H9 (cell line): Measurements from ENCODE around the gene TMED3. TPM values are rescaled to one million over a fixed set of nuclear protein-coding genes. Genes with fewer than 3 reads are reported as not detected.

Source experiments
- DNase-seq: peaks from one replicate; pipeline ENCODE4 v3.0.0-alpha.2; 2017
- H2AFZ ChIP-seq: one replicate; pipeline ENCODE4 v1.6.1; 2013; ENCODE audit warnings: mild to moderate bottlenecking, low read length, control low read depth, moderate library complexity
- H2AK5ac ChIP-seq: 2 replicates; pipeline ENCODE4 v1.6.1; 2013; ENCODE audit warnings: low read length, control low read depth, mixed read lengths; ENCODE audit not compliant: insufficient read length
- H2BK120ac ChIP-seq: one replicate; pipeline ENCODE4 v1.6.1; 2013; ENCODE audit warnings: low read depth, mild to moderate bottlenecking, low read length, control low read depth, inconsistent platforms; ENCODE audit not compliant: poor library complexity, severe bottlenecking
- H2BK12ac ChIP-seq: 2 replicates; pipeline ENCODE4 v1.6.1; 2013; ENCODE audit warnings: low read length, control low read depth, mixed read lengths, low read depth; ENCODE audit not compliant: insufficient read length
- H2BK15ac ChIP-seq: 2 replicates; pipeline ENCODE4 v1.6.1; 2013; ENCODE audit warnings: low read depth, low read length, control low read depth
- H2BK20ac ChIP-seq: one replicate; pipeline ENCODE4 v1.6.1; 2013; ENCODE audit warnings: low read depth, mild to moderate bottlenecking, low read length, control low read depth, inconsistent platforms; ENCODE audit not compliant: poor library complexity, severe bottlenecking
- H2BK5ac ChIP-seq: 2 replicates; pipeline ENCODE4 v1.6.1; 2013; ENCODE audit warnings: low read length, control low read depth, mixed read lengths; ENCODE audit not compliant: insufficient read length
- H3K14ac ChIP-seq: 2 replicates; pipeline ENCODE4 v1.6.1; 2013; ENCODE audit warnings: low read length, control low read depth; ENCODE audit not compliant: insufficient read depth
- H3K18ac ChIP-seq: 2 replicates; pipeline ENCODE4 v1.6.1; 2013; ENCODE audit warnings: low read depth, mild to moderate bottlenecking, mixed read lengths, low read length, control low read depth; ENCODE audit not compliant: insufficient read length
- H3K23ac ChIP-seq: 2 replicates; pipeline ENCODE4 v1.6.1; 2013; ENCODE audit warnings: low read length, control low read depth, mixed read lengths, low read depth; ENCODE audit not compliant: insufficient read length
- H3K23me2 ChIP-seq: 2 replicates; pipeline ENCODE4 v1.6.1; 2013; ENCODE audit warnings: low read depth, mild to moderate bottlenecking, mixed read lengths, low read length, control low read depth; ENCODE audit not compliant: insufficient read length, poor library complexity, severe bottlenecking
- H3K27ac ChIP-seq: 2 replicates; pipeline ENCODE4 v1.5.1; 2013; ENCODE audit warnings: low read length, control low read depth, mixed read lengths, low read depth; ENCODE audit not compliant: insufficient read length
- H3K27me3 ChIP-seq: 2 replicates; pipeline ENCODE4 v1.6.1; 2013; ENCODE audit warnings: low read length, control low read depth, inconsistent platforms; ENCODE audit not compliant: insufficient read depth
- H3K4ac ChIP-seq: 2 replicates; pipeline ENCODE4 v1.6.1; 2013; ENCODE audit warnings: low read depth, mild to moderate bottlenecking, control low read depth, inconsistent platforms, low read length, moderate library complexity
- H3K4me1 ChIP-seq: 2 replicates; pipeline ENCODE4 v1.6.1; 2013; ENCODE audit warnings: low read length, control low read depth, inconsistent platforms; ENCODE audit not compliant: insufficient read depth
- H3K4me2 ChIP-seq: 2 replicates; pipeline ENCODE4 v1.6.1; 2013; ENCODE audit warnings: low read length, control low read depth, mixed read lengths; ENCODE audit not compliant: insufficient read length, insufficient read depth
- H3K56ac ChIP-seq: 2 replicates; pipeline ENCODE4 v1.6.1; 2013; ENCODE audit warnings: low read depth, mild to moderate bottlenecking, mixed read lengths, low read length, control low read depth; ENCODE audit not compliant: insufficient read length
- H3K79me1 ChIP-seq: 2 replicates; pipeline ENCODE4 v1.6.1; 2013; ENCODE audit warnings: low read depth, mild to moderate bottlenecking, moderate library complexity, low read length, control low read depth, inconsistent platforms; ENCODE audit not compliant: insufficient read depth, poor library complexity, severe bottlenecking
- H3K79me2 ChIP-seq: 2 replicates; pipeline ENCODE4 v1.6.1; 2013; ENCODE audit warnings: low read length, control low read depth, inconsistent platforms; ENCODE audit not compliant: insufficient read depth
- H3K9ac ChIP-seq: 2 replicates; pipeline ENCODE4 v1.6.1; 2013; ENCODE audit warnings: low read length, control low read depth, mixed read lengths; ENCODE audit not compliant: insufficient read length; ENCODE audit errors: extremely low read depth
- H3K9me3 ChIP-seq: one replicate; pipeline ENCODE4 v1.6.1; 2013; ENCODE audit warnings: low read depth, low read length, inconsistent platforms; ENCODE audit not compliant: control insufficient read depth
- H3T11ph ChIP-seq: one replicate; pipeline ENCODE4 v1.6.1; 2013; ENCODE audit warnings: mild to moderate bottlenecking, low read length, control low read depth, inconsistent platforms
- H4K20me1 ChIP-seq: one replicate; pipeline ENCODE4 v1.6.1; 2013; ENCODE audit not compliant: control insufficient read depth, insufficient read length, insufficient read depth
- H4K5ac ChIP-seq: 2 replicates; pipeline ENCODE4 v1.6.1; 2013; ENCODE audit warnings: low read depth, mild to moderate bottlenecking, mixed read lengths, low read length, control low read depth; ENCODE audit not compliant: insufficient read length
- H4K8ac ChIP-seq: replicated peaks from 2 replicates; pipeline ENCODE4 v1.6.1; 2013; ENCODE audit warnings: low read length, control low read depth, mixed read lengths, low read depth; ENCODE audit not compliant: insufficient read length
- H4K91ac ChIP-seq: 2 replicates; pipeline ENCODE4 v1.6.1; 2013; ENCODE audit warnings: low read depth, mild to moderate bottlenecking, moderate library complexity, mixed read lengths, low read length, control low read depth; ENCODE audit not compliant: insufficient read length
- H3K27ac Mint-ChIP-seq, 3 experiments: 2 replicates in 2 of 3; 3 replicates in 1 of 3; pipeline ENCODE4 v1.8.0; 2020 to 2021; ENCODE audit warnings: mixed read lengths in 3 of 3, mild to moderate bottlenecking in 1 of 3, moderate library complexity in 1 of 3
- H3K27me3 Mint-ChIP-seq: 2 replicates; pipeline ENCODE4 v1.8.0; 2021; ENCODE audit warnings: low read depth, mild to moderate bottlenecking, moderate library complexity, mixed read lengths
- H3K36me3 Mint-ChIP-seq, 3 experiments: 2 replicates in 2 of 3; 3 replicates in 1 of 3; pipeline ENCODE4 v1.8.0; 2020 to 2021; ENCODE audit warnings: low read depth in 3 of 3, mixed read lengths in 3 of 3; ENCODE audit not compliant: insufficient read depth in 1 of 3
- H3K4me1 Mint-ChIP-seq, 2 experiments: 2 replicates each; pipeline ENCODE4 v1.8.0; 2020; ENCODE audit warnings: mixed read lengths in 2 of 2
- H3K4me3 Mint-ChIP-seq, 2 experiments: 2 replicates in 1 of 2; 3 replicates in 1 of 2; pipeline ENCODE4 v1.8.0; 2020 to 2021; ENCODE audit warnings: mild to moderate bottlenecking in 2 of 2, mixed read lengths in 2 of 2, moderate library complexity in 1 of 2
- H3K9me3 Mint-ChIP-seq, 2 experiments: 2 replicates in 1 of 2; 3 replicates in 1 of 2; pipeline ENCODE4 v1.8.0; 2020; ENCODE audit warnings: mild to moderate bottlenecking in 2 of 2, mixed read lengths in 2 of 2, moderate library complexity in 1 of 2
- WGBS: extraction: QIAGEN DNeasy Blood & Tissue Kit; methylation state at CpG from one replicate; pipeline ENCODE4 v1.1.7; 2013; ENCODE audit warnings: missing lambda C conversion rate, low lambda C conversion rate, mixed read lengths; ENCODE audit not compliant: insufficient read length; ENCODE audit errors: extremely low coverage; 5-methylcytosine and 5-hydroxymethylcytosine counted together
- total RNA-seq: library from RNA; stranded (reverse); gene quantifications from 2 replicates; pipeline ENCODE4 v1.2.1, GENCODE V29; 2021
- TF ChIP-seq, protein P1 (sequence below): fragments of 200-600 bp; sonication (generic); conservative IDR thresholded peaks from 3 replicates; pipeline ENCODE4 v1.8.0; 2021; ENCODE audit warnings: antibody characterized with exemption, mild to moderate bottlenecking

The TMED3 gene
- total RNA-seq, 1 experiment from 2014 or later, result 46.4 TPM

DNA sequence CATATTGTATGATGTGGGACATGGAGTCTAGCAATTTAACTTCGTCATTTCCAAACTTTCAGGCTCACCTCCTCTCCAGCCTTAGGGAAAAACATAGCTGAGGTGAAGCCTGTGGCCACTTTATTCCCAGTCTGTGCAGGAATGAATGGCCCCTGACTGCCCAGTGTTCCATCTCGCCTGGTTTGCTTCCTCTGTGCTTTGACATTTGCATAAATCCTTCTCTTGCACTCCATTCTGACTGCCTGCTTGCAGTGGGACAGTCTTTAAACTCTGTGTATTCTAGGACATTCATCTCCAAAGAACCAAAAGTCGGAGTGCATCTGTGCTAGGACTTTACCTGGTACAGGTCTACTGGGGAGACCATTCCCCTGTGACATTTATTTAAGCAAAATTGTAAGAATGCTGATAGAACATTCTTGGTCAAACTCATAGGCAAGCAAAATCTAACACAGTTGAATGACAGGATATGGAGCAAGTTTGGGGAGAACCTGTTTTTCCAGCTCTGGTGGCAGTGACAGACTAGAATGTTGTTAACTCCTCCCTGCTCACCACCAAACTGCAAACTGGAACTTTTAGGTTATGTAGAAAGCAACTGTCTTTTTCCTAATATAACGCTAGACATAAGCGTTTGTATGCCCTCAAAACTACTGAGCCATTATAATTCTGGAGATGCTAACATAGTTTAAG is 22.1 kb downstream of the TMED3 start:
- Histone ChIP-seq H3K14ac (no peak overlapping the region), H3K9me3 (no peaks in the 10 kb centered on the region), H3K27me3 (no peaks in the 10 kb centered on the region), H2BK12ac (no peak overlapping the region), H3K23ac (no peak overlapping the region), H3K56ac (no peak overlapping the region), H2BK120ac (no peak overlapping the region), H2AK5ac (no peak overlapping the region), H3K4me2 (no peak overlapping the region), H3K79me1 (no peaks in the 10 kb centered on the region), H3K9ac (no peak overlapping the region), H3K4ac (no peak overlapping the region), H2AFZ (no peak overlapping the region), H3K23me2 (no peaks in the 10 kb centered on the region), H3T11ph (no peak overlapping the region), H4K8ac (no peak overlapping the region), H3K79me2 (no peaks in the 10 kb centered on the region), H3K27ac (no peak overlapping the region), H2BK5ac (no peak overlapping the region), H2BK20ac (no peak overlapping the region), H3K4me1 (peaks cover 6% of the 10 kb centered on the region), H4K5ac (no peak overlapping the region), H4K20me1 (no peaks in the 10 kb centered on the region), H2BK15ac (no peak overlapping the region), H3K18ac (no peak overlapping the region), H4K91ac (no peak overlapping the region)
- H3K9me3 Mint-ChIP-seq, result peaks cover 2 to 3% of the 10 kb centered on the region in 2 experiments; a peak in 2 of 5 replicates
- peaks cover 6 to 10% (median 10%) of the 10 kb centered on the region in 3 experiments; a peak in 6 of 7 replicates for H3K36me3 Mint-ChIP-seq
- TF ChIP-seq, protein P1, sequence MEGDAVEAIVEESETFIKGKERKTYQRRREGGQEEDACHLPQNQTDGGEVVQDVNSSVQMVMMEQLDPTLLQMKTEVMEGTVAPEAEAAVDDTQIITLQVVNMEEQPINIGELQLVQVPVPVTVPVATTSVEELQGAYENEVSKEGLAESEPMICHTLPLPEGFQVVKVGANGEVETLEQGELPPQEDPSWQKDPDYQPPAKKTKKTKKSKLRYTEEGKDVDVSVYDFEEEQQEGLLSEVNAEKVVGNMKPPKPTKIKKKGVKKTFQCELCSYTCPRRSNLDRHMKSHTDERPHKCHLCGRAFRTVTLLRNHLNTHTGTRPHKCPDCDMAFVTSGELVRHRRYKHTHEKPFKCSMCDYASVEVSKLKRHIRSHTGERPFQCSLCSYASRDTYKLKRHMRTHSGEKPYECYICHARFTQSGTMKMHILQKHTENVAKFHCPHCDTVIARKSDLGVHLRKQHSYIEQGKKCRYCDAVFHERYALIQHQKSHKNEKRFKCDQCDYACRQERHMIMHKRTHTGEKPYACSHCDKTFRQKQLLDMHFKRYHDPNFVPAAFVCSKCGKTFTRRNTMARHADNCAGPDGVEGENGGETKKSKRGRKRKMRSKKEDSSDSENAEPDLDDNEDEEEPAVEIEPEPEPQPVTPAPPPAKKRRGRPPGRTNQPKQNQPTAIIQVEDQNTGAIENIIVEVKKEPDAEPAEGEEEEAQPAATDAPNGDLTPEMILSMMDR, result no peak
- H3K4me3 Mint-ChIP-seq, result no peak overlapping the region
- no peak overlapping the region for H3K27ac Mint-ChIP-seq
- no peak for DNase-seq
- WGBS, result no CpG with 5 or more reads among the region's 5 CpGs
- no peaks in the 10 kb centered on the region for H3K27me3 Mint-ChIP-seq
- peaks cover 0 to 11% of the 10 kb centered on the region in 2 experiments; a peak in 2 of 4 replicates for H3K4me1 Mint-ChIP-seq
